Activated naive CD4-positive, alpha-beta T cell treated with anti-CD3 and anti-CD28 coated beads for 36 hours (primary cell): ENCODE data around the gene ANTKMT. TPM values are rescaled to one million over a fixed set of nuclear protein-coding genes. Genes with fewer than 3 reads are reported as not detected.

Source experiments
- CTCF ChIA-PET: fragments of 350-600 bp; sonication (Branson Sonifier 250); formaldehyde crosslinking; loops from one replicate; lab custom pipeline; 2021; ENCODE audit warnings: antibody characterized with exemption; lab: Charles Lee
- DNase-seq: peaks from one replicate; pipeline ENCODE4 v3.0.0-alpha.2; 2020
- H3K27ac Mint-ChIP-seq: one replicate; pipeline ENCODE4 v1.8.0; 2021; ENCODE audit warnings: mild to moderate bottlenecking, mixed read lengths
- H3K27me3 Mint-ChIP-seq: one replicate; pipeline ENCODE4 v1.8.0; 2021; ENCODE audit warnings: low read depth, mixed read lengths
- H3K36me3 Mint-ChIP-seq: one replicate; pipeline ENCODE4 v1.8.0; 2021; ENCODE audit warnings: low read depth, mixed read lengths
- H3K4me1 Mint-ChIP-seq: one replicate; pipeline ENCODE4 v1.8.0; 2021; ENCODE audit warnings: low read depth, mixed read lengths
- H3K4me3 Mint-ChIP-seq: one replicate; pipeline ENCODE4 v1.8.0; 2021; ENCODE audit warnings: mild to moderate bottlenecking, moderate library complexity, mixed read lengths
- H3K9me3 Mint-ChIP-seq: one replicate; pipeline ENCODE4 v1.8.0; 2021; ENCODE audit warnings: mixed read lengths
- intact Hi-C: fragments of 100-400 bp; cut with micrococcal nuclease; formaldehyde crosslinking; loops from one replicate; pipeline ENCODE4 v1.15.1; 2023
- total RNA-seq, 2 experiments: library from RNA; stranded (reverse); gene quantifications; one replicate each; pipeline ENCODE4 v1.2.3, GENCODE V29; 2021

ANTKMT gene
- total RNA-seq, 2 experiments from 2014 or later = 21.5 to 24.3 TPM

DNA sequence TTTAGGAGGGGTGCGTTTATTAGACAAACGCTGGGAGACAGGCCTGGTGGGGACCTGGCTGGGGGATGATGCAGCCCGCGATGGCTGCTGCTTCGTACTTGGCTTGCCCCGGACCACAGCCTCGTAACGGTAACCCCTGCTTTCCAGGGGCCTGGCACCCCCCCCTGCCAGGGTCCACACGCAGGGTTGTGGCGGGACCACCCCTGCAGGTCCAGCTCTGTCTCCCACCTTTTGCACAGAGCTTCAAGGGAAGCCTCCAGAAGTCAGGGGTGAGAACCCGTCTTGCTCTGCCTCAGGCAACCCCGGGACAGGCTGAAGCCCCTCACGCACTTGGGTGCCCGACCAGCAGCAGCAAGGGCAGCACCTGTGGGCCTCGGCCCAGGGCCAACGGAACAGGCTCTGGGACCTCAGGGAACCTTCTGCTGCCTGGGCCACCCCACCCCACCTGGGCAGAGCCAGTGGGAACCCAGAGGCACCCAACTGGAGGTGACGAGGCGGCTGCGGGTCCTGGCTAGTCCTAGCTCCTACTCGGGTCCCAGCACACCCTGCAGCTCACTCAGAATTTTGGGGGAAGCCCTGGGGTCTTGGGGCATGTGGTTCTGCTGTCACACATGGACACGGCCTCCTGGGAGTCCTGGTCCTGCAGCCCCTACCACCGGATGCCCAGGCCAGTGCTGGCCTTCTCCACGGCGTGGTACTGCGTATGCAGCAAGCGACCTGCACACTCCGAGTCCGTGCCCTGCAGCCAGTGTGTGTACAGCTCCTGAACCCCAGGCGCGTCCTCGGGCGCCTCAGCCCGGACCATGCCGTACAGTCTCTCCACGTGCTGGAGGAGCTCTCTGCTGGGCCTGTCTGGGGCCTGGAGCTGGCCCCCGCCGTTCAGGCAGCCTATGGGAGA is 9.1 kb downstream of the ANTKMT start:
- peaks cover 5% of the 10 kb centered on the region for H3K36me3 Mint-ChIP-seq

DNA sequence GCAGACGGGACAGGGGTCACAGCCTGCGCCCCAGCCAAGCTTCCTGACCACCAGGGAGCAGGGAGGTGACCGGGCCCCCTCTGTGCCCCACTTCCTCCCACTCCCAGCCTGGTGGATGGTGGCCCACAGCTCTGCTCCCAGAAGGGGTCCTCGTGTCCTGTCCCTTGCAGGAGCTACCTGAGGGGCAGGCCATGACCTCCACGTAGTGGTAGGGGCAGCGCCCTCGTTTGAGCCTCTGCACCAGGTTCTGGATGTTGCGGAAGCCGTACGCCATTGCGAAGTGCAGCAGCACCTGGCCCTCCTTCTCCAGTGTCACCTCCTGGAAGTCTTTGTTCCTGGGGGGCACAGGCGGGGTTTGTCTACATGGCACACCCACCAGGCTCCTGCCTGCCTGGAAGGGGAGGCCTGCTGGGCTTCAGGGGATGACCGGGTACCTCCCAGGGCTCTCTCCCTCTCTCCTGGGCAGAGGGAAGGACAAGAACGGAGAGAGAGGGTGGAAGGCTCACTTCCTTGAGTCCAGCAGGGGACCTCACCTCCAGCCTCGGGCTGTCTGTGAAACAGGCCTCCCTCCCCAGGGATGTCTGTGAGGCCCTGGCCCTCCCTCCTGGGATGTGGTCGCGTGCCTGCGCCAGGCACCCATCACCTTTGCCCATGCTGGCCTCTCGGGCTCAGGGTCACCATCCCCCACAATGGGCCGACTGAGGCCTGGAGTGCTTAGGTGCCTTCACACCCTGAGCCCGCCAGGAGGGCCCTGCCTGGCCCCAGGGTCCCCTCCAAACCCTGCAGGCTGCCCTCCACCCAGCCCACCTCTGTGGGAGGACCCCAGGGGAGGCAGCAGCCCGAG is 9.9 kb downstream of the ANTKMT start:
- CTCF ChIA-PET = interaction anchor here (2.2 kb wide), 1 partner anchor 19 kb away, joined by 8 read pairs; no protein-coding TSS in a partner anchor
- intact Hi-C loops = no loop called here
- DNase-seq = no peak
- no peak overlapping the region for H3K27ac Mint-ChIP-seq
- no peaks in the 10 kb centered on the region for H3K9me3 Mint-ChIP-seq
- H3K4me1 Mint-ChIP-seq = peaks cover 8% of the 10 kb centered on the region
- H3K36me3 Mint-ChIP-seq = peaks cover 5% of the 10 kb centered on the region
- no peaks in the 10 kb centered on the region for H3K27me3 Mint-ChIP-seq
- no peak overlapping the region for H3K4me3 Mint-ChIP-seq

More for the DNA sequence above, 9.1 kb downstream of the ANTKMT start:
- DNase-seq = no peak
- CTCF ChIA-PET = interaction anchor here (0.7 to 2.2 kb wide), 2 partner anchors 10 to 18 kb away, joined by 3 to 8 read pairs; no protein-coding TSS in a partner anchor
- intact Hi-C loops = no loop called here
- no peaks in the 10 kb centered on the region for H3K27me3 Mint-ChIP-seq
- no peak overlapping the region for H3K4me3 Mint-ChIP-seq
- no peaks in the 10 kb centered on the region for H3K9me3 Mint-ChIP-seq
- peaks cover 2% of the 10 kb centered on the region for H3K4me1 Mint-ChIP-seq
- no peak overlapping the region for H3K27ac Mint-ChIP-seq

DNA sequence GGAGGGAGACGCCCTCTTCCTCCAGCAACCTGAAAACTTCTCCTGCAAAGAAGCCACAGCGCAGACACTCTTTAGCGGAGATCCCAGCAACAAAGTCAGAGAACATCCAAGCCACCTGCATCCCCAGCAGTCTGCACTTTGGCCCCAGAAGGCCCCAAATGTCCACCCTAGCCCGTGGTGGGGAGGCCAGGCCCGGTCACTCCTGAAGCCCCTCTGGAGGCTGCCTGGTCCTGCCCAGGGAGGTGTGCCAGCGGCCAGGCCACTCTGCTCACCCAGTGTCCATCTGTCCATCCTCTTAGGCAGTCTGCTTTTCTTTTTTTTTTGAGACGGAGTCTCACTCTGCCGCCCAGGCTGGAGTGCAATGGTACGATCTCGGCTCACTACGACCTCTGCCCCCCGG is 11.4 kb downstream of the ANTKMT start:
- intact Hi-C loops = no loop called here
- Mint-ChIP-seq H3K36me3 (peaks cover 7% of the 10 kb centered on the region), H3K27ac (no peak overlapping the region)

DNA sequence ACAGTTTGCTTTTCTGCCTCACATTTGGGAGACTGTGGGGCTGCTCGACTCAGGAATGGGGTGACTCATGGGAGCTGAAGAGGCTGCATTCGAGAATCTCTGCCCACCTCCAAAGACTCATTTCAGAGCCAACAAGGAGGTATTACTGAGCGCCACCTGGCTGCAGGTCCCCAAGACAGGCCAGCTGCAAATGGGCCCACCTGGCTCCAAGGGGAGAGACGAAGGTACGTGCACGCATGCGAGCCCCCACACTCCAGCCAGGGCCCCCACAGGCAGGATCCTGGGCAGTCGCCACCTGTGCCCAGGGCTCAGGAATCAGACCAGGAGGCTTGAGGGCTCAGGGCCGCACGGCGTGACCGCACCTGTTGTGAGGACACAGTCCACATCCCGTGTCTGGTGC is 12.0 kb downstream of the ANTKMT start:
- Mint-ChIP-seq H3K36me3 (peaks cover 10% of the 10 kb centered on the region), H3K4me3 (no peak overlapping the region), H3K4me1 (peaks cover 12% of the 10 kb centered on the region), H3K27me3 (no peaks in the 10 kb centered on the region), H3K27ac (no peak overlapping the region), H3K9me3 (no peaks in the 10 kb centered on the region)
- no peak for DNase-seq
- CTCF ChIA-PET = interaction anchor here (0.7 kb wide), 1 partner anchor 9 kb away, joined by 3 read pairs; no protein-coding TSS in a partner anchor
- intact Hi-C loops = no loop called here

More for the DNA sequence above, 11.4 kb downstream of the ANTKMT start:
- DNase-seq = no peak
- Mint-ChIP-seq H3K27me3 (no peaks in the 10 kb centered on the region), H3K4me1 (peaks cover 10% of the 10 kb centered on the region), H3K9me3 (no peaks in the 10 kb centered on the region), H3K4me3 (no peak overlapping the region)
- CTCF ChIA-PET = interaction anchor here (0.7 to 2.2 kb wide), 3 partner anchors 8 to 29 kb away, joined by 3 to 8 read pairs (median 3); no protein-coding TSS in a partner anchor

DNA sequence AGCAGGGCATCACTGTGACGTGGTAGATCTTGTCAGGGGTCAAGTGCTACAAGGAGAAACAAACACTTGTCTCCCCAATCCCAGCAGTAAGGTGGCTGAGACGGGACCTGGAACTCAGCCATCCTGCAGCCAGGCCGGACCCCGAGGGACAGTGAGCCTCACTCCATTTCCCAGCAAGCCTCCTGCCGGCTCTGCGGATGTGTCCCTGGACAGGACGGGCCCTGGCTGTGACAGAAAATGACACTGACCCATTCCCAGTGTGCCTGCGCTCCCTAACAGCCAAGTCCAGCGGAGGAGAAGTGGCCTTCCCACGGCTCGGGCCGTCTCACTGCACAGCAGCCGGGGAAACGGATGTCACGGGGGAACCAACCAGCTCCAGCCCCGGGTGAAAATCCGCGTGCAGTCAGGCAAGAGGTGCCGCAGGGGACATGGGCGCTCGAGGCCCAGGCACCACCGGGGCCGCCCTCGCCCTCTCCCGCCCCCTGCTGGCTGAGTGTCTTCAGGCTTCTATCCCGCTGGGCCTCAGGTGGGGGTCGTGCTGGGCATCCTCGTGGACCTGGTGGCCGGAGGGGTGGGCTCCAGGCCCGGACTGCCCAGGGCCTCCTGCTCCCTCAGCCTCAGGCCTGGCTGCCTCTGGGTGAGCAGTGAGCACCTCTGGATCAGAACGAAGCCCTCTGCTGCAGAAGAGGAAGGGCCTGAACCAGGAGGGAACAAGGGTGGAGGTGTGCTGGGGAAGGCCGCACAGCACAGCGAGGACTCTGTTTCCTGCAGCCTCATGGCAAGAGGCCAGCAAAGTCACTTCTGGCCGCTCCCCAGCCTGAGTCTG is 12.6 kb downstream of the ANTKMT start:
- H3K36me3 Mint-ChIP-seq = peaks cover 12% of the 10 kb centered on the region
- intact Hi-C loops = no loop called here
- H3K27me3 Mint-ChIP-seq = no peaks in the 10 kb centered on the region
- no peaks in the 10 kb centered on the region for H3K9me3 Mint-ChIP-seq
- CTCF ChIA-PET = no interaction called here
- no peak overlapping the region for H3K27ac Mint-ChIP-seq
- peak; percentile 42 for DNase-seq
- peaks cover 12% of the 10 kb centered on the region for H3K4me1 Mint-ChIP-seq
- no peak overlapping the region for H3K4me3 Mint-ChIP-seq

DNA sequence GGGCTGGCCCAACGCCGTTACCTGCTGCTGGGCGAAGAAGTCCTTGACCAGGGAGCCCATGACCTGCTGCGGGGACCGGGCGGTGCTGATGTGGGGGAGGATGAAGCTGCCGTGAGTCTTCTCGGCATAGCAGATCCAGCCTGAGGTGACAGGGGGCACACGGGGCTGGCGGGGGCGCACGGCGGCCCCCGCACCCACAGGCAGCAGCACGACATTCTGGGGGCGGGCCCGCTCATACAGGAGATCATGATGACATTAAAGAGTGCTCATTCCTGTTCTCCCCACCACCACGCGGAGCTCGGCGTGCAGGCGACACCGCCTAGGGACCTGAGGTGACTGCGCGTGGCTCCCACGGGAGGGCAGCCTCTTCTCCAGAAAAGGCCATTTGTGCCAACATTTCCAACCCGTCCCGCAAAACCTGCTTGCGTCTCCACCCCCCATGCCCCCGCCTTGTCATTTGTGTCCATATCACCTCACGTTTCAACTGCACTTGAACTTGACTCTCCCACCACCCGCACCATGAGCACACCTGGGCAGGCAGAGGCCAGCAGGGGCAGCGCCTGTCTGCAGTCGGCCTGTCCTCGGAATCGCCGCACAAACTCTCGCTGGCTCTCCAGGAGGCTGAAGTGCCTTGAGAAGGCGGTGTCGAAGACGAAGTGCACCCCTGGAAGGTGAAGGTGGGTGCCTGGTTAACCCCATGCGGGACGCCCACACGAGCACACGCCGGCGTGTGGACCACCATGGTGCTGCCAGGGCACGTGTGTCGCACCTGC is 13.4 kb downstream of the ANTKMT start:
- intact Hi-C loops = no loop called here
- CTCF ChIA-PET = interaction anchor here (1.0 to 1.1 kb wide), 2 partner anchors 10 to 67 kb away, joined by 3 to 5 read pairs; partner anchors contain the start of gene RHOT2
- peaks cover 15% of the 10 kb centered on the region for H3K36me3 Mint-ChIP-seq
- no peak overlapping the region for H3K27ac Mint-ChIP-seq
- no peak overlapping the region for H3K4me3 Mint-ChIP-seq
- H3K27me3 Mint-ChIP-seq = no peaks in the 10 kb centered on the region
- peaks cover 12% of the 10 kb centered on the region for H3K4me1 Mint-ChIP-seq
- DNase-seq = no peak
- H3K9me3 Mint-ChIP-seq = no peaks in the 10 kb centered on the region

DNA sequence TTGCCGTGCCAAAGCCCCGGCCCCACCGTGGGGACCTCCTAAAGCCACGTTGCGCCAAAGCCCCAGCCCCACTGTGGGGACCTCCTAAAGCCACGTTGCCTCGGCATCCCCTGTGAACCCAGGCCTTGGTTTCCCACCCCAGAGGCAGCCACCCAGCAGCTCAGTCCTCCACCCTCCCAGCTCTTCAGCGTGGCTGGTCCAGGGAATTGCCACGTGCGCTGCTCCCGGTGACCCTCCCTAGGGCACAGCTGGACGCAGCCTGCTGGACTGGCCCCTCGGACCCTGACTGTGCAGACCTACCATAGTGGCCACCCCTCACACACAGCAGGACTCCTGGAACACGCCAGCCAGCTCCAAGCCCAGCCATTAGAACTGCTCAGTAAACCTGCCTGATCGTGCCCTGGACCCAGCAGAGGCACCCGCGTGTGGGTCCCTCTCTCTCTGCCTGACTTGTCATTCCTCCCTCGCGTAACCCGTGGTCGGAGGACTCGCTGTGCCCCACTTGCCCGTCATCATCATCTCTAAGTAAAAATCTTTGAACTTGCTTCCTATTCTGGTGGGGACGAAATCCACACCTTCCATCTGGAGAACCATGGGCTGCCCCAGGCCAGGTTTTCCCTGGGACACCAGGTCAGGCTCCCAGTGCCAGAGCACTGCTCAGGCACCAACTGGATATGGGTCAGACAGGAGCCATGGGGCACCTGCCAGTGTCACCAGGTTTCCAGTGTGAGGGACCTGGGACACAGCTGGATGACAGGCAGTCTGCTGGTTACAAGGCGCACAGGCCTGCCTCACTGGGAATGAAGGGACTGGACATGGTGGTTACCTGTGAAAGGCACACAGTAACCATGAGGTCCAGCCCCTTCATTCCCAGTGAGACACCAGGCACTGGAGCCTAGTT is 14.3 kb downstream of the ANTKMT start:
- Mint-ChIP-seq H3K4me1 (peaks cover 19% of the 10 kb centered on the region), H3K4me3 (peak overlapping the region; percentile 24), H3K27me3 (no peaks in the 10 kb centered on the region), H3K36me3 (peaks cover 15% of the 10 kb centered on the region), H3K9me3 (no peaks in the 10 kb centered on the region), H3K27ac (peak overlapping the region; percentile 56)
- CTCF ChIA-PET = interaction anchor here (1.0 to 3.5 kb wide), 5 partner anchors 8 to 67 kb away, joined by 3 to 15 read pairs (median 5); partner anchors contain the start of genes HAGHL and RHOT2
- intact Hi-C loops = no loop called here
- no peak for DNase-seq

DNA sequence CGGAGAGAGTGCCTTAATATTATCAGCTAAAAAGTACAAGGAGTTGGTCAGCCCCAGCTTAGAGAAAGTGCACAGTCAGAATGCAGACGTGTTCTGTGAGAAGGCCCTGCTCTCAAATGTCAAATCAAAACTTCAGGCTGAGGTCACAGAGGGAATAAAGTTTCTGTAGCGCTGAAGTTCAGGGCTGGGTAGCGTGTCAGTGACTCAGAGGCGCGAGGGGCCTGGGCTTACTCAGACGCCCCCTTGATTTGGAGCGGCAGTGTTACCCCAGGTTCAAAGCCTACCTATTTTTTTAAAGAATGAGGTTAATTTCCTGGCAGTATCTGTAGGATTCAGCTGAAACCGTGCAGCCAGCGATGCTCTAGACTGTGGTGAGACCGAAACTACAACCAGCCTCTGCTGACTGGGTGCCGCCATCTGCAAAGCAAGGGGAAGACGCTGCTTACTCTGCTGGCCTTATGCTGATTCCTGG is 15.1 kb downstream of the ANTKMT start:
- peaks cover 15% of the 10 kb centered on the region for H3K36me3 Mint-ChIP-seq
- peak overlapping the region; percentile 56 for H3K27ac Mint-ChIP-seq
- no peaks in the 10 kb centered on the region for H3K9me3 Mint-ChIP-seq
- H3K4me3 Mint-ChIP-seq = no peak overlapping the region
- CTCF ChIA-PET = interaction anchor here (1.0 to 3.5 kb wide), 3 partner anchors 9 to 24 kb away, joined by 3 to 15 read pairs (median 5); partner anchors contain the start of gene HAGHL
- peak; percentile 70 for DNase-seq
- intact Hi-C loops = no loop called here
- H3K27me3 Mint-ChIP-seq = no peaks in the 10 kb centered on the region
- peaks cover 19% of the 10 kb centered on the region for H3K4me1 Mint-ChIP-seq

DNA sequence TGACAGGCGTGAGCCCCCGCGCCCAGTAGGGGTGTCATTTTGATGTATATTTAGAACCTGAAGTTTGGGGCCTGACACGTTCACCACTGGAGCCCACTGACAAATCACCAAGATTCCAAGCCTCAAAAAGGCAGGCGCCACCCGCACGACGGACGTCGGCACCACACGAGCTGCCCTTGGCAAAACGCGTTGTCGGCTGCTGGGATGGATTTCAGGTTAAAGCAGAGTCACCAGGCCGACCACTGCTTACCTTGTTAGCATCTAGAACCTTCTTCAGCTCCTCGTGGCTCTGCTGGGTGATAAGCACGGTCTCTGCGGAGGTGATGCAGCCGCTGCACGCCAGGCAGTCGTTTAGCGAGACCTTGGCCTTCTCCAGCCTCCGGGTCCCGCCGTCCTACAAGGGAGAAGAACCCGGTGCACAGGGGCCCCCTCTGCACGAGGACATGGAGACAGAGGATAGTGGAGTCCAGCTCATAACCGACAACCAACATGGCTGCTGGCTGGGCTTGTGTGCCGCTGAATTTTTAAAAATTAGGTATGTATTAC is 16.1 kb downstream of the ANTKMT start:
- Mint-ChIP-seq H3K9me3 (no peaks in the 10 kb centered on the region), H3K36me3 (peaks cover 15% of the 10 kb centered on the region), H3K27ac (no peak overlapping the region), H3K4me1 (peaks cover 19% of the 10 kb centered on the region), H3K4me3 (no peak overlapping the region), H3K27me3 (no peaks in the 10 kb centered on the region)
- intact Hi-C loops = no loop called here
- no peak for DNase-seq
- CTCF ChIA-PET = interaction anchor here (3.5 kb wide), 1 partner anchor 25 kb away, joined by 15 read pairs; no protein-coding TSS in a partner anchor
